MM.1S (cell line): ENCODE measurements around the gene RAI1.
A peak's percentile ranks its signal among the peaks of the same experiment; 100 is the strongest.

Experiments used
- DNase-seq: peaks from one replicate; pipeline ENCODE4 v3.0.0-alpha.2; 2015
- H2AFZ ChIP-seq: fragments of 300-600 bp; sonication (generic); 2 replicates; pipeline ENCODE4 v1.6.0; 2016; ENCODE audit warnings: antibody characterized with exemption, low read length
- H3F3A ChIP-seq: fragments of 300-600 bp; sonication (generic); 2 replicates; pipeline ENCODE4 v1.6.1; 2016; ENCODE audit warnings: mild to moderate bottlenecking, antibody characterized with exemption, low read length, moderate library complexity, mixed read lengths; ENCODE audit not compliant: insufficient read depth
- H3K27ac ChIP-seq: fragments of 300-600 bp; sonication (generic); 2 replicates; pipeline ENCODE4 v1.5.1; 2016; ENCODE audit warnings: mild to moderate bottlenecking, low read length
- H3K27me3 ChIP-seq: fragments of 300-600 bp; sonication (generic); replicated peaks from 2 replicates; pipeline ENCODE4 v1.6.0; 2016; ENCODE audit warnings: low read length; ENCODE audit not compliant: insufficient read depth
- H3K36me3 ChIP-seq: fragments of 300-600 bp; sonication (generic); replicated peaks from 2 replicates; pipeline ENCODE4 v1.6.1; 2016; ENCODE audit warnings: mild to moderate bottlenecking, low read length, mixed read lengths; ENCODE audit not compliant: insufficient read depth
- H3K4me1 ChIP-seq: fragments of 300-600 bp; sonication (generic); 2 replicates; pipeline ENCODE4 v1.6.1; 2016; ENCODE audit warnings: low read length, mixed read lengths
- H3K4me2 ChIP-seq: fragments of 300-600 bp; sonication (generic); 2 replicates; pipeline ENCODE4 v1.6.0; 2016; ENCODE audit warnings: low read depth, low read length
- H3K4me3 ChIP-seq: fragments of 300-600 bp; sonication (generic); 2 replicates; pipeline ENCODE4 v1.5.1; 2016; ENCODE audit warnings: low read length, mixed read lengths
- H3K79me2 ChIP-seq: fragments of 300-600 bp; sonication (generic); 2 replicates; pipeline ENCODE4 v1.6.1; 2016; ENCODE audit warnings: mixed run types, low read length, mixed read lengths
- H3K9ac ChIP-seq: fragments of 300-600 bp; sonication (generic); 2 replicates; pipeline ENCODE4 v1.6.1; 2016; ENCODE audit warnings: low read length, mixed read lengths
- H3K9me2 ChIP-seq: fragments of 300-600 bp; sonication (generic); replicated peaks from 2 replicates; pipeline ENCODE4 v1.6.1; 2016; ENCODE audit warnings: mild to moderate bottlenecking, low read length, mixed read lengths; ENCODE audit not compliant: insufficient read depth
- H3K9me3 ChIP-seq: fragments of 300-600 bp; sonication (generic); replicated peaks from 2 replicates; pipeline ENCODE4 v1.6.1; 2016; ENCODE audit warnings: mild to moderate bottlenecking, low read length, mixed read lengths; ENCODE audit not compliant: insufficient read depth
- H4K20me1 ChIP-seq: fragments of 300-600 bp; sonication (generic); 2 replicates; pipeline ENCODE4 v1.6.1; 2016; ENCODE audit warnings: mild to moderate bottlenecking, low read length, moderate library complexity, mixed read lengths; ENCODE audit not compliant: insufficient read depth
- CTCF ChIP-seq: fragments of 300-600 bp; sonication (generic); IDR thresholded peaks from 2 replicates; pipeline ENCODE4 v1.5.1; 2016; ENCODE audit warnings: antibody characterized with exemption, low read length, mixed read lengths
- EZH2 ChIP-seq: fragments of 300-600 bp; sonication (generic); optimal IDR thresholded peaks from 2 replicates; pipeline ENCODE3; 2017; ENCODE audit warnings: low read depth, mild to moderate bottlenecking, antibody characterized with exemption, low read length, mixed read lengths
- EZH2phosphoT487 ChIP-seq: fragments of 300-600 bp; sonication (generic); IDR thresholded peaks from 2 replicates; pipeline ENCODE4 v1.6.1; 2018; ENCODE audit warnings: antibody characterized with exemption, low read length

RAI1 gene

GRCh38 chr17:17834974-17835373, 153.7 kb downstream of the RAI1 start:
- Histone ChIP-seq H3K4me3 (no peak overlapping the region), H3K9me2 (no peaks in the 10 kb centered on the region), H3F3A (peaks cover 12% of the 10 kb centered on the region), H3K27ac (no peak overlapping the region), H3K4me1 (peaks cover 51% of the 10 kb centered on the region), H3K79me2 (peaks cover 54% of the 10 kb centered on the region), H3K9me3 (no peaks in the 10 kb centered on the region), H3K27me3 (no peaks in the 10 kb centered on the region), H2AFZ (no peak overlapping the region), H3K36me3 (no peaks in the 10 kb centered on the region), H4K20me1 (no peaks in the 10 kb centered on the region), H3K9ac (no peak overlapping the region), H3K4me2 (peak overlapping the region; percentile 96)
- DNase-seq: no peak
- TF ChIP-seq CTCF (no peak), EZH2phosphoT487 (no peak), EZH2 (no peak)

- no peak overlapping the region; the same call in 1 of the 2 replicates for H3K27ac ChIP-seq
- no peaks in the 10 kb centered on the region for H3K9me2 ChIP-seq
- no peak for DNase-seq
- no peaks in the 10 kb centered on the region for H3K27me3 ChIP-seq
- peak overlapping the region; percentile 99; the same call in 1 of the 2 replicates for H3K9ac ChIP-seq
- no peaks in the 10 kb centered on the region for H3K36me3 ChIP-seq
- peak overlapping the region; percentile 91 for H3K4me3 ChIP-seq
- no peak overlapping the region for H2AFZ ChIP-seq
- H3K9me3 ChIP-seq: no peaks in the 10 kb centered on the region
- peaks cover 46% of the 10 kb centered on the region for H3K4me1 ChIP-seq
- peaks cover 8% of the 10 kb centered on the region for H3F3A ChIP-seq
- H4K20me1 ChIP-seq: no peaks in the 10 kb centered on the region
- H3K79me2 ChIP-seq: peaks cover 48% of the 10 kb centered on the region
- TF ChIP-seq EZH2: no peak
- TF ChIP-seq CTCF: no peak
- no peak for TF ChIP-seq EZH2phosphoT487
- H3K4me2 ChIP-seq: peak overlapping the region; percentile 96
Measured at GRCh38 chr17:17835415-17836249, 154.4 kb downstream of the RAI1 start.

- peak overlapping the region; percentile 35; the same call in 1 of the 2 replicates for H2AFZ ChIP-seq
- no peaks in the 10 kb centered on the region for H3K9me3 ChIP-seq
- peak overlapping the region; percentile 80 for H3K27ac ChIP-seq
- no peaks in the 10 kb centered on the region for H3K27me3 ChIP-seq
- peak overlapping the region; percentile 99 for H3K9ac ChIP-seq
- H3K4me2 ChIP-seq: peak overlapping the region; percentile 96
- no peaks in the 10 kb centered on the region for H4K20me1 ChIP-seq
- peaks cover 41% of the 10 kb centered on the region for H3K79me2 ChIP-seq
- peak; percentile 97 for DNase-seq
- H3K9me2 ChIP-seq: no peaks in the 10 kb centered on the region
- peaks cover 14% of the 10 kb centered on the region for H3F3A ChIP-seq
- H3K4me1 ChIP-seq: peaks cover 51% of the 10 kb centered on the region
- H3K4me3 ChIP-seq: peak overlapping the region; percentile 91
- H3K36me3 ChIP-seq: no peaks in the 10 kb centered on the region
- TF ChIP-seq EZH2: no peak
- TF ChIP-seq CTCF: no peak
- no peak for TF ChIP-seq EZH2phosphoT487
Measured at GRCh38 chr17:17836250-17836817, 155.1 kb downstream of the RAI1 start.
